ENCODE measurements around the gene SLC45A1. TPM values are rescaled to one million over a fixed set of nuclear protein-coding genes. Genes with fewer than 3 reads are reported as not detected.

The SLC45A1 gene
- total RNA-seq, 1 experiment from 2014 or later = 0.41 TPM

- H3K9me3 Mint-ChIP-seq (ENCODE audit: unreplicated experiment) = no peaks in the 10 kb centered on the region
- no peaks in the 10 kb centered on the region for H3K4me1 Mint-ChIP-seq (ENCODE audit: low read depth, unreplicated experiment)
- H3K27me3 Mint-ChIP-seq (ENCODE audit: insufficient read depth, unreplicated experiment) = no peaks in the 10 kb centered on the region
- ChIA-PET CTCF (no interaction called here), POLR2A (no interaction called here)
- intact Hi-C loops (cut with micrococcal nuclease; ENCODE audit: unreplicated experiment) = no loop called here
- H3K4me3 Mint-ChIP-seq (ENCODE audit: unreplicated experiment) = no peak overlapping the region
- DNase-seq = no peak
- H3K36me3 Mint-ChIP-seq (ENCODE audit: insufficient read depth, unreplicated experiment) = peaks cover 30% of the 10 kb centered on the region
- Histone ChIP-seq H3K36me3 (ENCODE audit: control insufficient read depth, insufficient read depth, low read length) (peaks cover 3% of the 10 kb centered on the region; the same call in 1 of the 2 replicates), H3K27me3 (replicated peaks; ENCODE audit: control insufficient read depth, insufficient read depth, low read length) (no peaks in the 10 kb centered on the region), H3K4me3 (ENCODE audit: low read depth, low read length) (no peak overlapping the region), H3K4me1 (peaks cover 4% of the 10 kb centered on the region; the same call in 1 of the 2 replicates), H3K9me3 (no peaks in the 10 kb centered on the region)
- no TSS peak for BruUV-seq (replicated peaks)
- no peak overlapping the region for H3K27ac Mint-ChIP-seq (ENCODE audit: unreplicated experiment)
- TF ChIP-seq CTCF (IDR thresholded peaks at IDR 0.05; ENCODE audit: insufficient read depth in 1 of 2, low read depth in 1 of 2, low read length in 1 of 2, severe bottlenecking in 1 of 2, unreplicated experiment in 1 of 2) = no peak
These were observed 52.4 kb downstream of the SLC45A1 start for GRCh38 chr1:8370046-8370881.

- no peak for TF ChIP-seq CTCF (IDR thresholded peaks at IDR 0.05; ENCODE audit: insufficient read depth in 1 of 2, low read depth in 1 of 2, low read length in 1 of 2, severe bottlenecking in 1 of 2, unreplicated experiment in 1 of 2)
- Mint-ChIP-seq H3K9me3 (ENCODE audit: unreplicated experiment) (no peaks in the 10 kb centered on the region), H3K36me3 (ENCODE audit: insufficient read depth, unreplicated experiment) (peaks cover 33% of the 10 kb centered on the region), H3K27me3 (ENCODE audit: insufficient read depth, unreplicated experiment) (no peaks in the 10 kb centered on the region), H3K4me3 (ENCODE audit: unreplicated experiment) (no peak overlapping the region), H3K27ac (ENCODE audit: unreplicated experiment) (no peak overlapping the region), H3K4me1 (ENCODE audit: low read depth, unreplicated experiment) (no peaks in the 10 kb centered on the region)
- intact Hi-C loops (cut with micrococcal nuclease; ENCODE audit: unreplicated experiment) = no loop called here
- no peaks in the 10 kb centered on the region for H3K27me3 ChIP-seq (replicated peaks; ENCODE audit: control insufficient read depth, insufficient read depth, low read length)
- no peaks in the 10 kb centered on the region for H3K9me3 ChIP-seq
- DNase-seq = no peak
- ChIA-PET CTCF (no interaction called here), POLR2A (no interaction called here)
- no peak overlapping the region for H3K4me3 ChIP-seq (ENCODE audit: low read depth, low read length)
- H3K4me1 ChIP-seq = peaks cover 4% of the 10 kb centered on the region; the same call in 1 of the 2 replicates
- no TSS peak for BruUV-seq (replicated peaks)
- H3K36me3 ChIP-seq (ENCODE audit: control insufficient read depth, insufficient read depth, low read length) = peaks cover 3% of the 10 kb centered on the region; the same call in 1 of the 2 replicates
These were observed 53.0 kb downstream of the SLC45A1 start for GRCh38 chr1:8370905-8371315.

- no peak overlapping the region for H3K27ac Mint-ChIP-seq (ENCODE audit: unreplicated experiment)
- POLR2A ChIA-PET = no interaction called here
- H3K4me1 Mint-ChIP-seq (ENCODE audit: low read depth, unreplicated experiment) = no peaks in the 10 kb centered on the region
- BruUV-seq (replicated peaks) = no TSS peak
- Histone ChIP-seq H3K36me3 (ENCODE audit: control insufficient read depth, insufficient read depth, low read length) (peaks cover 3% of the 10 kb centered on the region; the same call in 1 of the 2 replicates), H3K4me1 (peaks cover 4% of the 10 kb centered on the region; the same call in 1 of the 2 replicates), H3K27me3 (replicated peaks; ENCODE audit: control insufficient read depth, insufficient read depth, low read length) (no peaks in the 10 kb centered on the region), H3K4me3 (ENCODE audit: low read depth, low read length) (no peak overlapping the region), H3K9me3 (no peaks in the 10 kb centered on the region)
- H3K36me3 Mint-ChIP-seq (ENCODE audit: insufficient read depth, unreplicated experiment) = peaks cover 33% of the 10 kb centered on the region
- CTCF ChIA-PET = no interaction called here
- H3K9me3 Mint-ChIP-seq (ENCODE audit: unreplicated experiment) = no peaks in the 10 kb centered on the region
- no peak for TF ChIP-seq CTCF (IDR thresholded peaks at IDR 0.05; ENCODE audit: insufficient read depth in 1 of 2, low read depth in 1 of 2, low read length in 1 of 2, severe bottlenecking in 1 of 2, unreplicated experiment in 1 of 2)
- H3K4me3 Mint-ChIP-seq (ENCODE audit: unreplicated experiment) = no peak overlapping the region
- no peak for DNase-seq
- intact Hi-C loops (cut with micrococcal nuclease; ENCODE audit: unreplicated experiment) = no loop called here
- no peaks in the 10 kb centered on the region for H3K27me3 Mint-ChIP-seq (ENCODE audit: insufficient read depth, unreplicated experiment)
These were observed 53.6 kb downstream of the SLC45A1 start for GRCh38 chr1:8371372-8371991.

All from Caco-2 (cell line).